Measurements from ENCODE around the gene DUOXA1.

The DUOXA1 gene, protein sequence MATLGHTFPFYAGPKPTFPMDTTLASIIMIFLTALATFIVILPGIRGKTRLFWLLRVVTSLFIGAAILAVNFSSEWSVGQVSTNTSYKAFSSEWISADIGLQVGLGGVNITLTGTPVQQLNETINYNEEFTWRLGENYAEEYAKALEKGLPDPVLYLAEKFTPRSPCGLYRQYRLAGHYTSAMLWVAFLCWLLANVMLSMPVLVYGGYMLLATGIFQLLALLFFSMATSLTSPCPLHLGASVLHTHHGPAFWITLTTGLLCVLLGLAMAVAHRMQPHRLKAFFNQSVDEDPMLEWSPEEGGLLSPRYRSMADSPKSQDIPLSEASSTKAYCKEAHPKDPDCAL

DNA sequence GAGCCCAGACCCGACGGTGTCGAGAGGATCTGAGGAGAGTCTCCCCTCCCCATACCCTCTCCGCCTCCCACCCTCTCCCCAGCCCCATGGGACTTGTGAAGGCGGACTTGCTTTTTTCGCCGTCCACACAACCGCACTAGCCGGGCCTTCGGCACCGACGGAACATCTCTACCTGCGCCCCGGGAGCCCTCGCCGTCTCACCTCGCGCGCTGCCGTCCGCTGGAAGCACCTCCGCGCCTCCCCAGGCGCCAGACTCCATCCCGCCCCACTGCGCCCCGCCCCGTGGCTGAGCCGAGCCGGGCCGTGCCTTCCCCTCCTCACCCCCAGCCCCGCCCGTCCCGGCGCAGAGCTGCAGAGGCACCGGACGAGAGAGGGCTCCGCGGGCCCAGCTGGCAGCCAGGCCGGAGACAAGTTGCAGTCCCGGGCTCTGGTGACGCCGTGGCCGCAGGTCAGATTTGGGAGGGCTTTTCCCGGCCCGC, at the start of gene DUOXA1, which contains the start of gene DUOX1:
Gene DUOXA1, minus strand, starts transcription at position 229 of the 479 bp plus-strand sequence. CDS start 6,865 bp downstream, outside the sequence.
Gene DUOX1, plus strand, starts transcription at position 344 of the 479 bp plus-strand sequence. CDS start 1,973 bp downstream, outside the sequence.
- peak in 1 of 2 donors; percentile 8 for DNase-seq

DNA sequence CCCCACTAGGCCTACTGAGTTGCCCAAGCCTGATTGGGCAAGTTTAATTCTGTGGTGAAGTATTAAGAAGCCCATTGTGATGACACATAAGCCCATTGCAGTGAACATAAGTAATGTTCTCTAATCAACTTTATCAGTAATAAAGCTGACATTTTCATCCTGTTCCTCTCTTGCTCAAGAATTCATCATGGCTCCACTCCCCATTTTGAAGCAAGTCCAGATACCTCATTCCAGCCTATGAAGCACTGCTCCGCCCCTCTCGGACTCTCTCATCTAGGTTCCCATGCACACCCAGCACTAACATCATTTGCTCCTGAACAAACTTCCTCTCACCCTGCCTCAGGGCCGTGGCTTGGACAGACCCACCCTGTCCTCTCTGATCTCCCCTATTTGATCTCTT, 47.6 kb upstream of the DUOXA1 start:
- DNase-seq = no peak

DNA sequence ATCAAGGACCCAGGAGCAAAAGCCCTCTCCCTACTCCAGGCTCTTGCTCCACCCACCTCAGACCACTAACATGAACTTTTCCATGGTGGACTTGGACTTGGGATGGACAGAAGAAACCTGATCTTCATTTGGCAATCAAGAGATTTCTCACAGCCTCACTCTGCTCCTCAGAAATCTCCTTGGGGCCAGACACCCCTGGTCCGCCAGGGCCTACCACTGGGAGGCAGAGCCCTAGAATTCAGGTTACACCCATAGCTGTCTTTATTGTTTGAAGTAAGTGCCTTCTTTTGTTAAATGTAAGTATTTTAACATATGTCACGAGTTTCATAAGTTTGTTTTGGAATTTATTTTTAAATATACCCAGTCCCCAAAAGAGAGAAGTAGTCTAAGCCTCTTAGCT, 44.9 kb upstream of the DUOXA1 start:
- no peak for DNase-seq

DNA sequence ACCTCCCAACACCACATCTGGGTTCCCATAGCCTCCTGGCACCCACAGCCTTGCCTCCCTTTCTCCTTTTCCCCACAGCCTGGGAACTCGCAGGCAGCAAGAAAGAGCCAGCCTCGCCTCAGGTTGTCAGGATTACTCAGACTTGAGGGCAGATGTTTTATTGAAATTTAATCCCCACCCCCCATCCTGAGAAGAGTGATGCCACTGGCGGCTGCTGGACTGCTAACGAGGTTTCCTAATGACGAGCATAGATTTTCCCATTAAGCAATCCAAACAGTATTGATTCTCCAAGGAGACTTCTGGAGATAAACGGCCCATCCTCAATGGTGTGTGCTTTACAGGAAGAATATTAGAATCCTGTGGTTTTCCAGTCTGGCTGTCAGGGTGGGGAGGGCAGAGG, 44.4 kb upstream of the DUOXA1 start:
- DNase-seq = no peak

DNA sequence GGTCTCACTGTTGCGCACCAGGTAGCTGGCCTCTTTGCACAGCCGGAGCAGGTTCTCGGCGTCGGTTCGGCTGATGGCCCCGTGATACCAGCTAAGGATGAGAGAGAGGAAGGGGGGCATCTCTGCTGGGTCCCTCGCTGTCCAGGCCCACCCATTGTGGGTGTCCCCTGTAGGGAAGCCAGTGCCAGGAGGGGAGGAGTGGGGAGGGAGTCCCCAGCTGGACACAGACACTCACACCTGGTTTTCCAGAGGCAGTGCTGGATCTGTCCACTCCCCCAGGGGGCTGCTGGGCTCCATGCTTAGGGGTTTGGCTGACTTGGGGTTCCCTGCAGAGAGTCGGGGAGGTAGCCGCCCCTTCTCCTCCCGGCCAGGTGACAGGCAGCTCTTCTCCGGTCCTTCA, 42.2 kb upstream of the DUOXA1 start:
- DNase-seq = no peak

DNA sequence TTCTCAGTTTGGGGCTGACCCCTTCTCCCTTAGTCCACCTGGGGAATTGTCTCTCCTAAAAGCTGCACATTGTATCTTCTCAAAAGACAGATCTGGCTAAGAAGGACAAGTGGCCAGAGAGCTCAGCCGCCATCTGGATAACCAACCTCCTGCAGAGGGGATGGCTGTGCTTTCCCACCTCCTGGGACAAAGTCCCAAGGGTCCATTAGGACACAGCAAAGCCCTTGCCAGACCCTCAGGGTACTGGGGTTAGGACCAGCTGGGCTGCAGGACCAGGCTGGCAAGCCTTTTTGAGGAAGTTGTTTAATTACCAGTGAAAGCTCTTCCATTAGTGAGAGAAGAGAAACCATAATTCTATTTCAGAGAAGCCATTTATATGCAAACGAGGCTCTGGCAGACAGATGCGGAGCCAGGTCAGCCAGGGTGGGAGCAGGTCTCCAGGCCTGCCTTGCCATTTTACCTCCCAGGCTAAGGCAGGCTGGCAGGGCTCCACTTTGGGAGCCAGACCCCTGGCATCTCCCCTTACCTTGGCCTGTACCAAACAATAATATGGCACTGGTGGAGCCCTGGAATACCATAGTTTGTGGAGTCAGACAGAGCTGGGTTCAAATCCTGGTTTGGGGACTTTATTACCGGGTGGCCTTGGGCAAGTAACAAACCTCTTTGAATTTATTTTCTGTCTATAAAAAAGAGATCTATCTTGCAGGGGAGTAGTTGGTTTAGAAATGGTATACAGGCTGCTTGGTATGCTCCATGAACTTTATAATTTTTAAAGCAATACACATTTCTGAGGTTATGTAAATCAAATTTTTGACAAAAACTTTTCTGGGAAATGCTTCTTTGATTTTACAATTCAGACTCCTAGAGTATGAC, 40.2 kb upstream of the DUOXA1 start:
- no peak for DNase-seq

DNA sequence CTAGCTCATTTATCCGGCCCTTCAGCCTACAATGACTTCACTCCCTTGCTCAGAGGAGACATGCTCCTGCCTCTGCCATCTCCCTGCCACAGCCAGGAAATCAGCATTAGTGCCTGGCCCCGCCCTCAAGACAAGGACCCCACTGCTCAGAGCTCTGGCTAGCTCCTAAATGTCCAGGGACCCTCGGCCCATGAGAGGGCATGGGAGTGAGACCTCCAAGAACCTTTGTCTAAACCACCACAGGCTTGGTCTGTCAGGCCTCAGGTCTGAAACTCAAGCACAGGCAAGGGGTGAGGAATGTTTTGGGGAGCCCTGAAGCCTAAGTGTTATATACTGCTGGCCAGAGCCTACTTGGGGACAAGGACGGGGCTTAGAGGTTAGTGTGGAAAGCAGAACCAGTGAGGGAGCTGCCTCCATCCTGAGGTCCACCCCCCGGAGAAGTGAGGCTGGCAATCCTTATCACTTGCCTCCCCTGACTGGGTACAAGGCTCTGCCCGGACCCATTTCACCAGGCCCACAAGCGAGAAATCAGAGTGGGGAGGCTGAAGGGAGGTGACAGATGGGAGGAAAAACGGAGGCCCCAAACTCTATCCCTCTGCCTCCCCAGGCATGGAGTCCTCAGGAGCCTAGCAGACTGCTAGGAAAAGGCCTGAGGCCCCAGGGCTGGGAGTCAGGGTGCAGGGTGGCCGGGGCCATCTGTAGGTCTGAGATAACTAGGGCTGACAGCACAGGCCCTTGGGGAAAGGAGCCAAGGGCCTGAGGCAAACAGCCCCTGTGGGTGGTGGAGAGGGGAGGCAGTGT, 39.3 kb upstream of the DUOXA1 start:
- DNase-seq = no peak

DNA sequence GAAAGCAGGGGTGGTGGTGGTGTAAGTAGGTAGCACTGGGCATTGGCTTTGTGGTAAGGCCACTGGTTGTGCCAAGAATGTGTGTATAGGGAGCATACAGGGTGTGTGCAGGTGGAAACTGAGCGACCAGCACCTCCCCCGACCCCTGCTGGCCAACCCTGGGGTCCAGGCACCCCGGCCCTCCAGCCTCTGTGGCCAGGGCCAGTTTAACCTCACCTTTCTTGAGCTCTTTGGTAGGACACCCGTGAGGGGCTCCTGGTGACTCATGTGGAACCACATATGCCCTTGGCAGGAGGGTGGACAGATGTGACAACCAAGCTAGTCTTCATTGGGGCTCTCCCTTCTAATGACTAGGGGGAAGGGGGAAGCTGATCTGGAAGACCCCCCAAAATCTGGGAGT, 38.6 kb upstream of the DUOXA1 start:
- no peak for DNase-seq

DNA sequence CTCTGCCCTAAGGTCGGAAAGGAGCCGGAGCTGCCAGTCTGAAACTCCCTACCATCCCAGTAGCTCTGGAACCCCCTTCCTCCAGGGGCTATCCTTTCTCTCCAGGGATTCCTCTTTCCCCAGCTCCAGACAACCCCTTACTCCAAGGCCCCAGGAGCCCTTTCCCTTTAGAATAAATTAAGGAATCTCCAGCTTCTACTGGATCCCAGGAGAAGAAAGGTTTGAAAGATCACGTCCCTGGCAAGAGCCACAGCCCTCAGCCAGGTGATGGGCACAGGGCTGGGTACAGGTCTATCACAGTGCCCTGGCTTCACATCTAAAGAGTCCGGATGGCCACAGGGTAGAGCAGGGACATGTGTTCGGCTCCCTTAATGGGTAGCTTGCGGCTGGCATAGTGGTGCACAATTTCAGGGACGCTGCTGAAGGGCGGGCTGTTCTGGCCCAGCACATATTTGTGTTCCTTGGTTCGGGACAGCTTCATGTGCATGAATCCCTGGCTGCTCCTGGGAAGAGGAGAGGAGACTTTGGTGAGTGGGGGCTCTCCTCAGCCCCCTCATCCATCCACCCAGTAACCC, 38.0 kb upstream of the DUOXA1 start:
- DNase-seq = no peak

DNA sequence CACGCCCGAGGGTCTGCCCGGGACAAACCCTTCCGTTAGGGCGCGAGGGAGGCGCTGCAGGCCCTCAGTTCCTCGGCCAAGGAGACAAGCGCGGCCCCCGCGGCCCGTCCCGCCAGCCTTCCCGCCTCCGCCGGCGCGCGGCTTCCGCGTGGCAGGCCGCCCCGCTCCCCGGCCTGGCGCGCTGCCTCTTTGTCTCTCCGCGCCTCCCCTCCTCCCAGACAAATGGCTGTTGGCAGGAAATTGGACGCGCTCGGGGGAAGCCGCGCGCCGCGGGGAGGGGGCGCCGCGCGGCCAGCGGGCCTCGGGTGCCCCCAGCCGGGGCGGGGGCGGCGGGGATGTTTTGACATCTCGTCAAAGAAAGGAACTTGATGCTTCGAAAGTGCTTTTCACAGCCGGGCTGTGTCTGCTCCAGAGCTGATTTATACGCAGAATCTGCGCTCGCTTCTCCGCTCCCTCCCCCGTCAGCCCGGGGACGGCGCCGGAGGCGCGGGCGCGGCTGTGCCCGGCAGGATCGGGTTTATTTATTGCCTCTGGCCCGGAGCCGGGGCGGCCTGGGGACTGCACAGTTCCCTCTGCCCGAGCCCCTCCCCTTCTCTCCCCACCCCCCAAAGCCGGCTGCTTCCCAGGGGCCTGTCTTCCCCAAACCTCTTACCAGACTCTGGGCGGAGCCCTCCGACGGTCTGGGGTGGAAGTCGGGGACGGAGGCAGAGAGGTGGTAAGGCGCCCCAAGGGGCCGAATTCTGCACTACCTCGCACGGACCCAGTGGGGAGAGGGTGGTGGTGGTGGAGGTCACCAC, 37.4 kb upstream of the DUOXA1 start:
- peak; percentile 86 to 90 for DNase-seq

DNA sequence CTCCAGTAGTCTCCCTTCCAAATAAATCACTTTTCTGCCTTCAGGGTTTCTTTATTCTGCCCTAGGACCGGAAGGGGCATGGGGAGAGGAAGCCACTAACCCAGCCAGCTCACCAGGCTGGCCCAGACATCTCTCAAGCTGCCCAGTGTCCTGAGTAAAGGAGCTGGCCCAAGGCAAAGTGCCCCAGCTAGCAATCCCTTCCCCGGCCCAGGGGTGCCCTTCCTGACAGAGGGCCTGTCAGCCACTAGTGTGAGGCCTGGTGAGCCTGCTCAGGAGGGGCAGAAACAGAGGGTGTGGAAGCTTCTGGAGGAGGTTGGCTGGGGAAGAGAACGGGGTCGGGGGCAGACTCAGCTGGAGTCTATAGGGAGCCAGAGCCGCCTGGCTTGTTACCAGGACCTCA, 35.9 kb upstream of the DUOXA1 start:
- DNase-seq = no peak

DNA sequence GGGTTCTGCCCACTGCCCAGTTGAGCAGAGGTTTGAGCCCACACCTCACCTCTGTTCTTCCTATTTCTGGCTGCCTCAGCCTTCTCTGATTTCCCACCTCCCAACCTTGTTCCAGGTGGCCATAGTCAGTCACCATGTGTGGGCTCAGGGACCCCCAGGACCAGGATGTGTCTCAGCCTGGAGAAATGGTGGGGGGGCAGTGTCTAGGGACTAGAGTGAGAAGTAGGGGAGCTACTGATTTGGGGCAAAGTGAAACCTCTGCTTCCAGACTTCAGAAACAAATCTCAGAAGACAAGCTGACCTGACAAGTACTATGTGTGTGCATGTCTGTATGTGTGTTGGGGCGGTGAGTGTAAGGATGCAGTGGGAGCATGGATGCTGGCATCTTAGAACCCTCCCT, 35.2 kb upstream of the DUOXA1 start:
- no peak for DNase-seq

DNA sequence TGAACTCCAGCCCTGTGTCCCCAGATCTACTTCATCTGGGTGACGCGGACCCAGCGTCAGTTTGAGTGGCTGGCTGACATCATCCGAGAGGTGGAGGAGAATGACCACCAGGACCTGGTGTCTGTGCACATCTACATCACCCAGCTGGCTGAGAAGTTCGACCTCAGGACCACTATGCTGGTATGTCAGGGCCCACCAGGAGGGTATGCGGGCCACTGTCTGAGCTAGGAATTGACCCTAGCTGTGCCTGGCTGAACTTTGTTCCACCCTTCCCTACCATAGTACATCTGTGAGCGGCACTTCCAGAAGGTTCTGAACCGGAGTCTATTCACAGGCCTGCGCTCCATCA, 33.8 kb upstream of the DUOXA1 start:
- no peak for DNase-seq

DNA sequence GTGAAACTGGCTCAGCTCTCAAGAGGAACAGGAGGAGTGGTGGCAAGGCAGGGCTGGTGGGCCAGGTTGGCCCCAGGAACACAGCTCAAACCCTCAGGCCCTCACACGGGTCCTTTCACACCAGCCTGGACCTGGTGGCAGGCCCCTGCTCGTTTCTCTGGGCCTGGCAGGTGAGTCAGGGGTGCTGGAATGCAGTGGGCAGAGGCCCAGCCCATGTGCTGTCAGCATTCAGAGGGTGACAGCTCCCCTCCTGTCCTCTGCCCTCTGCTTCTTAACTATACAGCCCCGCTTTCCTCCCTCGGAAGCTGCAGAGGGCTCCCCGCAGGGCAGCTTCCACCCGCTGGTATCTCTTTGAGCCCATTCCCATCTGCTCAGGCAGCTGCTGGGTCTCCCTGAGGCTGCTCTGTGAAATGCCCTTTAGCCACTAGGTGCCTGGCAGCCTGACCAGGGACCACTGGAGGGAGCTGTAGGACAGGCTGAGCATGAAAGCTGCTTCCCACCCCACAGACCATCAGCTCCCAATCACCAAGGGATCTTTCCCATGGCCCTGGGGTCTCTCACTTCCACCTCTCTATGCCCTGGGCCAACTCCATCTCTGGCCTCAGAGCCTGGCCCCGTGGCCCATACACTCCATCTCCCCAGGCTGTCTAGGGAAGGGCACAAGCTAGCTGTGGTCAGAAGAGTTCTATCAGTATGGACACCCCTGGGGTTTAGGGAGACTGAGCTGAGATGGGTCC, 33.3 kb upstream of the DUOXA1 start:
- DNase-seq = peak; percentile 69 to 73

DNA sequence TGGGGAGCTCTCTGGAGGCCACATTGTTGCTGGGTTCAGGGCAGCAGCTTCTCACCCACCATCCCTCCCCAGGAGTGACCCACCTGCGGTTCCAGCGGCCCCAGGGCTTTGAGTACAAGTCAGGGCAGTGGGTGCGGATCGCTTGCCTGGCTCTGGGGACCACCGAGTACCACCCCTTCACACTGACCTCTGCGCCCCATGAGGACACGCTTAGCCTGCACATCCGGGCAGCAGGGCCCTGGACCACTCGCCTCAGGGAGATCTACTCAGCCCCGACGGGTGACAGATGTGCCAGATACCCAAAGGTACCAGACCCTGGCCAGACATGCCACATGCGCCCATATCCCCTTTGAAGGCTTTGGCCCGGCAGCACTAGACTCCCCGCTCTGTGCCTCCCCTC, 32.0 kb upstream of the DUOXA1 start:
- no peak for DNase-seq

DNA sequence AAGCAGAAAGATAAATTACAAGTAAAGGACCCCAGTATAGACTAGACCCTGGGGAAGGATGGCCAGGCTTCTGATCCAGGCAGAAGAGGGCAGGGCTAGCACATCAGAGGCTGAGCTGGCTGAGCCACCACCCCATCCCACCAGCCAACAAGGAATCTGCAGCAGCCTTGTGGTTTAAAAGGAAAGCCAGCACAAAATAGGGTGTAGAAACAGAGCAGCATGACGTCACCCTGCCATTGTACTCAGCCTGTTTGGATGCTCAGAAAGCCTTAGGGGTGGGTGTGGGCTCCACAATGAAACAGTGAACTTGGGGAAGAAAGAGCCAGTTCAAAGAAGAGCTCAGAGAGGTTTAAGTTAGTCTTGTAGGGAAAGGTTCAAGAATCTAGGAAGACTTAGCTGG, 28.3 kb upstream of the DUOXA1 start:
- no peak for DNase-seq

DNA sequence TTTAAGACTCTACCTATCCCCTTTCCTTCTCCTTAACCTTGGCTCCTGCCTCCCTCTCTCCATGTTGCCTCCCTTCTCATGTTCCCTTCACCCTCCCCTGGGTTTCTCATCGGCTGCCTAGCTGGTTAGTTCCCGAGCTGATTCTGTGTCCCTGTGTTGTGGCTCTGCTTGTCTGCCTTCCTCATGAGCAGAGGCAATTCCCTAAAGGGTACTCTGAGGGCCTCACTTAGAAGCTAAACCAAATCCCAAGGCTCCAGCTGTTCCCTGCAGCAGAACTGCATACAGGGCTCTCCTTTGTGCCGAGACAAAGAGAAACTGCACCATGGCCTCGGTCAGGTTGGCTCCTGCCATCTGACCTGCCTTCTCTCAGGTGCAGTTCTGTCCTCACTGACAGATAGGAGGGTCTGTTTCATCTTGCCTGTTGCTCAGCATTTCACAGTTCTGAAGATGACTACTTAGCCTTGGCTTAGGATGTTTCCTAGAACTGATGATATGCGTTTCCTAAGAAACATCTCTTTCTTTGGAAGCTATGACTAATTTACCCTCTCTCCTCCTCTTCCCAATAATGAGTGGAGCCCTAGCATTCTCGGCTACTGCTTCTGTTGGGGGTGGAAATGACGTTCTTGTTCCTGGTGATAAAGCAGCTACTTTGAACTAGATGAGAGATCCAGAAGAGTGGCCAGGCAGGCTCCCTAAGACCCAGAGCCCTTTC, 27.2 kb upstream of the DUOXA1 start:
- no peak for DNase-seq

DNA sequence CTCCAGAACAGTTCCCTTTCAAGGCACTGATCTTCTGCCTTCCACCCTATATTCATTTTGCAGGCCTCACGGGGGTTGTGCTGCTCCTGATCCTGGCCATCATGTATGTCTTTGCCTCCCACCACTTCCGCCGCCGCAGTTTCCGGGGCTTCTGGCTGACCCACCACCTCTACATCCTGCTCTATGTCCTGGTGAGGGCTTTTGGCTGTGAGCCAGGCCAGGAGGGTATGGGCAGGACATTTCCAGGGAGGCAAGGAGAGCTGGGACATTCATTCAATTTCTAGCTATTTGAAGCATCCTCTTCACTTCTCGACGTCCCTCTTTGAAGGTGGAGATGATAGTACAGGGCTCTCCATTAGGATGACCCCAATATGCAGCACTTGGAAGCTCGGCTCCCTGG, 26.1 kb upstream of the DUOXA1 start:
- DNase-seq = no peak

DNA sequence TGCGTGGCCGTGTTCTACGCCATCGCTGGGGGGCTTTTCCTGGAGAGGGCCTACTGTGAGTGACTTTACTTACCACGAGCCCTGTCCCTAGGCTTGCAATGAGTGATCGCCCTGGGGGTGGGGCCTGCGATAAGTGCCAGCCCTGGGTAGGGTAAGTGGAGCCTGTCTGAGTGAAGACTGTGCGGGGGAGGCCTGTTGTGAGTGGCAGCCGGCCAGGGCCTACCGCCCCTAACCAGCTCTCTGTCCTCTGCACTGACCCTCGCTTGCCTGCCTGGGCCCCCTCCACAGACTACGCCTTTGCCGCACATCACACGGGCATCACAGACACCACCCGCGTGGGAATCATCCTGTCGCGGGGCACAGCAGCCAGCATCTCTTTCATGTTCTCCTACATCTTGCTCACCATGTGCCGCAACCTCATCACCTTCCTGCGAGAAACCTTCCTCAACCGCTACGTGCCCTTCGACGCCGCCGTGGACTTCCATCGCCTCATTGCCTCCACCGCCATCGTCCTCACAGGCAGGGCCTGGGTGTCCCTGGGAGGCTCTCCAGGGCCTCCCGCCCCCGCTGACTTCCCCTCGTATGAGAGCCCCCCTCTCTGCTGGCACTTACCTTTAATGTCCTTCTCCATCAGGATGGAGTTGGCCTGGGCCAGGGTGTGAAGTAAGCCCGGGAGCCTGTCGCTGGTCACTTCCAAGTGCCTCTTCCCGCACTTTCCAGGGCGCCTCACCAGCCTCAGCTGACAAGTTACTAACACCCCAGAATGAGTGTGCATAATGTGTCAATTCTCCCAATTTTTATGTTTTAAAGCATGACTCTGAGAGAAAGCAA, 22.5 kb upstream of the DUOXA1 start:
- DNase-seq = no peak

DNA sequence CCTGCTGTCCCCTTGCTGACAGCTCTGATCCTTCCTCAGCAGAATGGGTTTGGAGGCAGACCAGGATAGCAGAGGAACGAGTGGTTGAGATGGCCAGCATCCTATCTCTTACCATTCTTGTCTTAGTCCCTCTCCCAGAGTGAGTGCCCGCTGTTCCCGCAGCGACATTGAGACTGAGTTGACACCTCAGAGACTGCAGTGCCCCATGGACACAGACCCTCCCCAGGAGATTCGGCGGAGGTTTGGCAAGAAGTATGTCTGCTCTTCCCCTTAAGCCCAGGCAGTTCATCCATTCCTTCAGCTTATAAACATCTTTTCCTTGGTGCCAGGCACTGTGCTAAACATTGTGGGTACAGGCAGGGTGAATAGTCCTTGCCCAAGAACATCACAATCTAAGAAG, 21.3 kb upstream of the DUOXA1 start:
- DNase-seq = no peak
